Activated naive CD4-positive, alpha-beta T cell treated with anti-CD3 and anti-CD28 coated beads, Interleukin-2, amount 50 U/mL, for 16 hours (primary cell): ENCODE data around the gene SHISA5.
"Not testable (repeated sequence)": the region's sequence is repeated elsewhere in the genome, so short reads cannot be mapped to it uniquely, and the experiment has no call there.

Experiments used
- DNase-seq: peaks from one replicate; pipeline ENCODE4 v3.0.0-alpha.2; 2020

The SHISA5 gene

DNA sequence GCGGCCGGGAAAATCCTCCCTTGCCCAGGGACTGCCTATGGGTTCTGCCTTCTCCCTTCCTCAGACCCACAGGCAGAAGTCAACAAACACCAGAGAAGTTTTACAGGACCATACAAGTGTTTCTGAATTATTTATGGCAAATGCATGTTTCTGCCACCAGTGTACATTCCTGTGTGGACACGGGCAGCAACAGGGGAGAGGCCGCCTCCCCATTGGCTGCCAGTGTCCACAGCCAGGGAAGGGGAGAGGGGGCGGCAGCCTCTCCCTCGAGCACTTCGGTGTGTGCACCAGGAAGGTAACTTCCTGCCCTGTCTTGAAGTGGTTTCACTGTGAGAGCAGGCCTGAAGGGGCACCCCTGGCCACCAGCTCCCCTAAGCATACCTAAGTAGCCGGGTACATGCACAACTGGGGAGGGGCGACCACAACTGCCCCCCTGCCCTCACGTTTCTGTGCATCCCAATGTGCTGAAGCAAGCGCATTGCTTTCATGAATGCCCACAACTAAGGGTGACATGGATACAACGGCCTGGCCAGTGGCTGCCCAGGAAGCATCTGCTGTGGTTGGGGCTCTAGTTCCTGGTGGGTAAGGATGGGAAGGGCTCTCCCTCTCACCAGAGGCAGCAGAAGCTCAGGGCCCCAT lies 14.8 kb upstream of the SHISA5 start:
- DNase-seq: no peak

DNA sequence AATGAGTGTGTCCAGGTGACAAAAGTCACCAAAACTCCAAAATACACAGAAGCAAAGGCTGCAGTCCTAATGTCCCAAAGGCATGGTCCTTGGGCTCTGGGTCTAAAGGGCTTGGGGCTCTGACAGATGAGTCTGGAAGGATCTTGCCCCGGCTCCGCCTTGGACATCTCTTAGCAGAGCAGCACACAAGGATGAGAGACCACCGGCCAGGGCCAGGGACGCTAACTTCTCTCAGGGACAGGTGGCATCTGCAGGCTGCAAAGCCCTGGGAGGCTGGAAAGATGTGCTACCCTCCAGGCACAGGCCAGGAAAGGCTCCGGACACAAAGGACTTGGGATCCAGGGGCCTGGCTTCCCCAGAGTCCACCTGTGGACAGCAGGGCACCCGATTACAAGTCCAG lies 14.1 kb upstream of the SHISA5 start:
- no peak for DNase-seq

- DNase-seq: no peak
Observed at GRCh38 chr3:48516571-48516970, 12.6 kb upstream of the SHISA5 start.

DNA sequence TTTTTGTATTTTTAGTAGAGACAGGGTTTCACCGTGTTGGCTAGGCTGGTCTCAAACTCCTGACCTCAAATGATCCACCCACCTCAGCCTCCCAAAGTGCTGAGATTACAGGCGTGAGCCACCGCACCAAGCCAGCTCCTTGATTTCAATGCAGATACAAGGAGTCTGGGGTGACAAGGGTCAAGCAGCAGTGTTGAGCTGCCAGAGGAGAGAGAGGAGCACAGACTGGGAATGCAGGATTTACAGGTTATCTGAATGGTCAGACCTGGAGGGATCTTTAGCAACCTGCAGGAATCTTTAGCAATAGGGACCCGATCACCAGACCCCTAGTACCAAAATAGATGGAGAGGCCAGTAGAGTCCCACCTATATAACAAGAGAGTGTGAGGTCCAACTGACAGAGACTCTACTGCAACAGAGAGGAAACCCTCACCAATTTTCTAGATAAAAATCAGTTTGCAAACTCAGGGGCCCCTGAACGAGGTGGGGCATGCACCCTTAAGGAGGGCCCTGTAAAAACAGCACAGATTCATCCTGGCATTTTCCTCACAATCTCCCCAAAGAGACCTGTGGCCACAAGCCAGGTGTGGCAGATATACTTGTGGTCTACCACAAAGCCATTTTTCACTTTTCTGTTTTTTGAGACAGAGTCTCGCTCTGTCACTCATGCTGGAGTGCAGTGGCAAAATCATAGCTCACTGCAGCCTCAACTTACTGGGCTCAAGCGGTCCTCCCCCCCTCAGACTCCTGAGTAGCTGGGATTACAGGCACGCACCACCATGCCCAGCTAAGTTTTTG lies 10.7 kb upstream of the SHISA5 start:
- no peak for DNase-seq

DNA sequence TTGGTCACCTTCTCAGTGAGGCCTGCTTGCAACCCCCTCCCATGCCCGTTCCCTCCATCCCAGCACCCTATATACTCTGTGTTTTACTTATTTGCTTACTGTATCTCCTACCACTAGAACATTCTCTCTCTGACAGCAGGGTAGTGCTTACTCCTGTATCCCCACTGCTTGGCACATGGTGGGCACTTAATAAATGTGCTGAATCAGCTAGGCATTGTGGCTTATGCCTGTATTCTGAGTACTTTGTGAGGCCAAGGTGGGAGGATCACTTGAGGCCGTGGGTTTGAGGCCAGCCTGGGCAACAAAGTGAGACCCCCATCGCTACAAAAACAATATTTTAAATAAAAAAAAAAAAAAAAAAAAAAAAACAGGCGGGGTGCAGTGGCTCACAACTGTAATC lies 7.6 kb upstream of the SHISA5 start:
- DNase-seq: no peak

GRCh38 chr3:48507256-48508061 lies 3.5 kb upstream of the SHISA5 start:
- peak; percentile 71 for DNase-seq

DNA sequence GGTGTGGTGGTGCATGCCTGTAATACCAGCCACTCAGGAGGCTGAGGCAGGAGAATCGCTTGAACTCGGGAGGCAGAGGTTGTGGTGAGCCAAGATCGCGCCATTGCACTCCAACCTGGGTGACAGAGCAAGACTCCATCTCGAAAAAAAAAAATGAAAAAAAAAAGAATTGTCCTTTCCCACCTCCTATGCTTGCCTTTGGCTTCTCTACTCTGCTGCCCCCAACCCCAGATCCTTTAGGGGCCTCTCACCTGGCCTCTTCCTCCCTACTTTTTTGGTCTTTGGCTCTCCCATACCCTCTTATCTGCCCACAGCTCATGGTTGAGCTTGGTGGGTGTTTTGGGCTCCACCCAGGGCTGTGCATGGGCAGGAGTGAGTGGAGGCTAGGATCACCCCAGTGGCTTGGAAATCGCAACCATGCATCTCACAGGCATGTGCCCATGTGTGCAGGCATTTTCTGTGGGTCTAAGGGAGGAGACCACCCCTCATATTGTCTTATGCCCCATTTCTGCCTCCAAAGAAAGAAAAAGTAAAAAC lies 2.1 kb upstream of the SHISA5 start:
- DNase-seq: no peak

GRCh38 chr3:48505146-48505545 lies 1.2 kb upstream of the SHISA5 start:
- DNase-seq: no peak

DNA sequence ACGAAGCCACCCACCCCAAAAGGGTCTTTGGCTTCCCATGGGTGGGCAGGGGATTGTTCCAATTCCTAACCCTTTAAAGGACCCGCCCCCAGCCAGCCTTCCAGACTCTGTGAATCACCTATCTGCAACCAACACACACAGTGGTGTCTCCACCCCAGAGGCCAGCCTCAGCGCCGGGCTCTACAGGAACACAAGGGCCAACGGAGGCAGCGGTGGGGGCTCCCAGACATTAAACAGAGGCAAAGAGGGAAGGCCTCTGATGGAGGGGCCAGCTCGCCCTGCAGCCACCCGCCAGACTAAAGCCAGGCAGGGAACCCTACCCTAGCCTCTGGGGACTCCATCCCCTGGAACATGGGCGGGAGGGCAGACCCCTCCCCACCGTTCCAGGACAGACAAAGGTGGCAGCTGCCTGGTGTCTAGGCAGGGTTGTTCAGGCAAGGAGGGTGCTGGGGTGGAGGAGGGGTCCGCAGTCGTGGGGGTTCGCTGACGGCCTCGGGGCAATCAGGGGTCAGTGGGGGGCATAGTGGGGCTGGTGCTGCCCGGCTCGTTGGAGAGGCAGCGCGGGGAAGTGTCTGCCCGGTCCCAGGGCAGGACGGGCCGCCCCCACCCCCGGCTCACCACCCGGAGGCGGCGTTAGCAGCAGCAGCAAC lies 448 bp downstream of the SHISA5 start:
- DNase-seq: no peak

- no peak for DNase-seq
Observed at GRCh38 chr3:48502728-48503168, 1.2 kb downstream of the SHISA5 start.

DNA sequence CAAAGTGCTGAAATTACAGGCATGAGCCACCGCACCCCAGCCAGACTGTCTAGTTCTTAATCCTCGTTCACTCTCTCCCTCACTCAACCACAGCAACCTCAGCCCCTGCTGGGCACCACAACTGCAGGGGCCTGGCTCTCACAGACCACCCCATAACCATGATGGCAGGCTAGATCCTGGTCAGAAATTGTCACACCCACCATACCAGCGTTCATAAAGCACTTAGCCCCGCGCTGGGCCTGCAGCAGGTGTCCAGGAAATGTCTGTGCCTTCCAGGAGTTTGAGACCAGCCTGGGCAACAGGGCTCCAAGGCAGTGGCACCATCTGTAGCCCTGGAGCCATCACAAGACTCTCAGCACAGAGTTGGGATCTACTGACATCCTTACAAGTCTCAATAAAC lies 1.9 kb downstream of the SHISA5 start:
- DNase-seq: no peak

GRCh38 chr3:48501196-48501595 lies 2.8 kb downstream of the SHISA5 start:
- no peak for DNase-seq

GRCh38 chr3:48500656-48501055 lies 3.3 kb downstream of the SHISA5 start:
- DNase-seq: no peak

DNA sequence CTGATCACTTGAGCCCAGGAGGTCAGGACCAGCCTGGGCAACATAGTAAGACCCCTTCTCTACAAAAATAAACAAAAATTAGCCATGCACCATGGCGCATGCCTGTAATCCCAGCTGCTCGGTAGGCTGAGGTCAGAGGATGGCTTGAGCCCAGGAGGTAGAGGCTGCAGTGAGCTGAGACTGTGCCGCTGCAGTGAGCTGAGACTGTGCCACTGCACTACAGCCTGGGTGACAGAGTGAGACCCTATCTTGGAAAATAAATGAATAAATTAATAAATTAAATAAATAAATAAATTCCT lies 10.8 kb downstream of the SHISA5 start:
- no peak for DNase-seq

- DNase-seq: no peak
Observed at GRCh38 chr3:48492461-48493202, 11.3 kb downstream of the SHISA5 start.

- DNase-seq: no peak
Observed at GRCh38 chr3:48486952-48487351, 17.0 kb downstream of the SHISA5 start.

- not testable (repeated sequence) for DNase-seq
Observed at GRCh38 chr3:48482822-48483221, 21.2 kb downstream of the SHISA5 start.

DNA sequence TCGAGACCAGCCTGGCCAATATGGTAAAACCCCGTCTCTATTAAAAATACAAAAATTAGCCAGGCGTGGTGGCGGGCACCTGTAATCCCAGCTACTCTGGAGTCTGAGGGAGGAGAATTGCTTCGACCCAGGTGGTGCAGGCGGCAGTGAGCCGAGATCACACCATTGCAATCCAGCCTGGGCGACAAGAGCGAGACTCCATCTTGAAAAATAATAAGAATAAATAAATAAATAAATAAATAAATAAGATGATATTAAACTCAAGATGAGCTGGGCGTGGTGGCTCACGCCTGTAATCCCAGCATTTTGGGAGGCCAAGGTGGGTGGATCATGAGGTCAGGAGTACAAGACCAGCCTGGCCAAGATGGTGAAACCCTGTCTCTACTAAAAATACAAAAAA lies 23.1 kb downstream of the SHISA5 start:
- DNase-seq: not testable (repeated sequence)

GRCh38 chr3:48478626-48479555 lies 25.1 kb downstream of the SHISA5 start:
- peak; percentile 45 for DNase-seq

DNA sequence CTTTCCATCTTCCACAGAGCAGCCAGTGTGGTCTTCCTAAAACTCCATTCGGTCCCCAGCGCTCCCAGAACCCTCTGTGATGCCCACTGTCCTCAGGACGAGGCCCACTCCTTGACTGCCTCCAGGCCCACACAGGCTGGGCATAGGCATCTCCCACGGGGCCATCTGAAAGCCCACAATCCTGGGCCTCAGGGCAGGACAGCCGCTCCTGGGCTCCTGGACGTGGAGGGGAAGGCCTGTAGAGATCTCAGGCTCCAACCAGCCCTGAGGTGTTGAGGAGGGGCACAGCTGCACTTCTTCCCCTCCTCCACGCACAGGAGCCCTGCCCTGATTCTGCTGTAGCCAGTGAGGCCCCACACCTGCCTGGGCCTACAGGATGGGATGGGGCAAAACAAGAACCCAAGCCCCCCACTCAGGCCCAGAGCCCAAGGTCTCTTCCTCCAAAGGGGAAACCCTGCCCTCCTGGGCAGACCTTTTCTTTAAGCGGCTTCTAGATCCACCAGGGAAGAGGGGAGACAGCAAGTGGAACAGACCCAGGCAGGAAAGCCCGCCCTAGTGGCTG lies 25.9 kb downstream of the SHISA5 start:
- DNase-seq: no peak
